HG03432 (cell line): ENCODE measurements around the gene CPSF4.
"Not testable (repeated sequence)": the region's sequence is repeated elsewhere in the genome, so short reads cannot be mapped to it uniquely, and the experiment has no call there.

Source experiments
- ATAC-seq: cut with Tn5 transposase; IDR thresholded peaks from one replicate; pipeline ENCODE4 v1.9.1; 2021; ENCODE audit warnings: mild to moderate bottlenecking, moderate library complexity; ENCODE audit not compliant: unreplicated experiment

CPSF4 gene

DNA sequence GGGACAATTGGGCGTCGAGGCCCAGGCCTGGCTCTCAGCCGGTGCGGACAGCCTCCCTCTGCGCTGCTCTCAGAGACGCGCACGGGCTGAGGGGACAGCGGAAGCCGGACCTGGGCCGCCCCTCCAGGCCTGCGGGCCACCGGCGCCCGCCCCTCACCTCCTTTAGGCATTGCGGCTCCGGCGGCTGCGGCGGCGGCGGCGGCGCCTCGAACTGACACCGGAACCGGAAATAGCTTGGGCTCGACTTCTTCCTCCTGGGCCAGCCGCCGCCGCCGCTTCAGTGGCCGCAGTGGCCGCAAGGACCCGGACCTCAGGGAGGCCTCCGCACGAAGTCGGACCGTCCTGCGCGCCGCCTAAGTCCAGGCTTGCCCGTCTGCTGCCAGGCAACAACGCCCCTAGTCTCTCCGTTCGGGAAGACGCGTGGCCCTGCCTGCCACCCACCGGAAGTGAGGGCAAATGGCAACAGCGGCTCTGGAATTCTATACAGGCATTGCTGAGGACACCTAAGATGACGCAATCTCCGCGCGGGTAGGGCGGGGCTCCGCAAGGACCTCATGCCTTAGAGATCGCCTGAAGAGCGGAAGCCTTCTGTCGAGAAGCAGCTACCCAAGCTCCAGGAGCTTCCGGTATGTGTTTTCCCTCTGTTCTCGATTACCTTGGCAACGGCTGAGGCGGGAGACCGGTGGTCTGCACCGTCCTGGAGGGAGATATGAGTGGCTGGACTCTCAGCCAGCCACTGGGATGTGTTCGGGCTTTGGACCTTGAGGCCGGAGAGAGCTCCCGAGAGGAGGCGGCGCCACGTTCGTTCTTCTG lies 30.2 kb upstream of the CPSF4 start, which contains the start of the genes BUD31 and PDAP1:
Gene BUD31 (plus strand): TSS at position 591 of the 813 bp plus-strand sequence. CDS start 2,124 bp downstream, outside the sequence.
Gene PDAP1 (minus strand): TSS at position 219 of the 813 bp plus-strand sequence. CDS start 49 bp downstream, at position 170.
- peak; percentile 81 for ATAC-seq

GRCh38 chr7:99409192-99409572 lies 29.6 kb upstream of the CPSF4 start:
- ATAC-seq = no peak

GRCh38 chr7:99409806-99410205 lies 28.9 kb upstream of the CPSF4 start:
- ATAC-seq = no peak

DNA sequence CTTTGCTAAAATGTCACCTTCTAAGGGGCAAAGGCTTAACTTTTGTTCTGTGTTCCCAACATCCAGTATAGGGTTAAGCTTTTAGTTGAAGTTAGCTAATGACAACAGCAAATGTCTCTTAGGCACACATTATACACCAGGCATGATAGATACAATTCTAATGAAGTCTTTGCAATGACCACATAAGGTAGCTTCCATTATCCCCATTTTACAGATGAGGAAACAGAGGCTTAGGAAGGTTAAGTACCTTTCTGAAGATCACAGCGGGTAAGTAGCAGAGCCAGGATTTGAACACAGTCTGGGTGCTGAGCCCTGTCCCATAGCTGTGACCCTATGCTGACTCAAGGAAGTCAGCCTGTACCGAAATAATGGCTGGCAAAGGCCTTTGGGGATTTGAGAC lies 28.1 kb upstream of the CPSF4 start:
- ATAC-seq = no peak

- not testable (repeated sequence) for ATAC-seq
Measured at GRCh38 chr7:99415513-99416127, 23.1 kb upstream of the CPSF4 start.

- no peak for ATAC-seq
Measured at GRCh38 chr7:99418260-99418659, 20.5 kb upstream of the CPSF4 start.

- ATAC-seq = no peak
Measured at GRCh38 chr7:99419323-99420021, 19.3 kb upstream of the CPSF4 start.

DNA sequence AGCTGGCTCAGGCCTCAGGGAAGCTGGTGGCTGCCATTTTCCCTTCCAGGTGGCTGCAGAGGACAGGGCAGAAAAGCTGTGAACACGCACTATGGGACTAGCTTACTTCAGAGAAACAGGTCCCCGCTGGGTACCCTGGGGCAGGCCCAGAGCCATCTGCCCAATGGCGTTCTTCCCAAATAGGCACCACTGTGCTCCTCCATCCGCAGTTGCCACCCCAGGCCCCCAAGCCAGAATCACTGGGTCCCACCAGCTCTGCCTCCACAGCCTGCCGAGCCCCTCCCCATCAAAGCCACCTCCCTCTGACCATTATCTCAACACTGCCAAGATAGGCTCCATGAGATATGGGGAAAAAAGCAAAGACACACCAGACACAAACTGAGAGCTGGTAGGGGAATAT lies 18.5 kb upstream of the CPSF4 start:
- ATAC-seq = no peak

GRCh38 chr7:99420986-99421385 lies 17.8 kb upstream of the CPSF4 start:
- ATAC-seq = no peak

DNA sequence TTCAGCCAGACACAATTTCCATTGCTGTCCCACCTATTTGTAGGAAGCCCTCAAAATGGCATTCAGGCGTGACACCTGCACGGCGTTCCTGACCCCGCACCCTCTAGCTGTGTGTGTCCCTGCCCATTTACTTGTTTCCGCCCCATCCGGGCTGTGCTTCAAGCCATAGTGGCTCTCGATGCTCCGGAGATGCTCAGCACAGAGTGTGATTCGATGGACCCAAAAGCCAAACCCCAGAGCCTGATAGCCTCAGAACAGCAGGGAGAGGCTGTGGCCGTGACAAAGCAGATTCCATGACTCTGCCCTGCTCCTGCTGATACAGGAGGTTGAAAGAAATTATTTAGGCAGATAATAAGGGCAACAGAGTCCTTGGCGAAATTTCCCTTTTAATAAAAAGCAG lies 16.6 kb upstream of the CPSF4 start:
- no peak for ATAC-seq

- ATAC-seq = no peak
Measured at GRCh38 chr7:99422625-99423024, 16.1 kb upstream of the CPSF4 start.

- no peak for ATAC-seq
Measured at GRCh38 chr7:99424932-99425730, 13.6 kb upstream of the CPSF4 start.

DNA sequence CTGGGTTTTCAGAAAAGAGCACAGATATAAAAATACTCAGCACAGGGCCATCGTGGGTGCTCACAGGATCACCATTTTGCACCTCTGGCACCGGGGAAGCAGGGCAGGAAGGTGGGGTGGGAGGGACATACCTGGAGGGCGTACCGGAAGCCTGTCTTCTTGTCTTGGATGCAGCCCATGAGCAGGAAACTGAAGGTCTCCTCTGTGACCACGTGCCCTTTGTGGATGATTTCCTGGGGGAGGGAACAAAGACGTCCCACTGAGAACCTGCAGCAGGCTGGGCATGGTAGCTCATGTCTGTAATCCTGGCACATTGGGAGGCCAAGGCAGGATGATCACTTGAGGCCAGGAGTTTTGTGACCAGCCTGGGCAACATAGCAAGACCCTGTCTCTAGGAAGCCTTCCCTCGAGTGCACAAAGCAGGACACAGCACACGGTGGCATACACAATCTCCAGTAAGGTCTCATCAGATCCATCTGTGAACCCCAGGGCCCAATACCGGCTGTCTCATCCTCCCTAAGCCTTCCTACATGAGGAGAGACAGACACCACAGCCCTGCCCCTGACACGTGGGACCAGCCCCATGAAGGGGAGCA lies 9.7 kb upstream of the CPSF4 start:
- ATAC-seq = no peak

DNA sequence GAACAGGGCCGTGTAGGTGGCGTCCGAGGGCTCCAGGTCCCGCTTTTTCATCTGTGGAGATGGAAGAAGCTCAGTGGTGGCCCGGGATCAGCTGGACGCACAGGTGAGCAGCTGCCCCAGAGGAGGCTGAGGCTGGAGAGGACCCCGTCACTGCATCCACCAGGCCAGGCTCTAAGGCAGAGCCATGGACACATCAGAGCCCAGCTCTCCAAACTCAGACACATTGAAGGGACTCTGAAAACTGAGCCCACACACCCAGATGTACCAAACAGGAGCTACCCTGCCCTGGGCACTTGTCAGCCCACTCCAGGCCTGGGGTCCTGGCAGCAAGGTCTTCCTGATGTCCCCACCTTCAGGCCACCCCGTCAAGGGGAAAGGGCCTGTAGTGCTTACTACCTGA lies 9.0 kb upstream of the CPSF4 start:
- no peak for ATAC-seq

- ATAC-seq = not testable (repeated sequence)
Measured at GRCh38 chr7:99431756-99432540, 6.8 kb upstream of the CPSF4 start.

DNA sequence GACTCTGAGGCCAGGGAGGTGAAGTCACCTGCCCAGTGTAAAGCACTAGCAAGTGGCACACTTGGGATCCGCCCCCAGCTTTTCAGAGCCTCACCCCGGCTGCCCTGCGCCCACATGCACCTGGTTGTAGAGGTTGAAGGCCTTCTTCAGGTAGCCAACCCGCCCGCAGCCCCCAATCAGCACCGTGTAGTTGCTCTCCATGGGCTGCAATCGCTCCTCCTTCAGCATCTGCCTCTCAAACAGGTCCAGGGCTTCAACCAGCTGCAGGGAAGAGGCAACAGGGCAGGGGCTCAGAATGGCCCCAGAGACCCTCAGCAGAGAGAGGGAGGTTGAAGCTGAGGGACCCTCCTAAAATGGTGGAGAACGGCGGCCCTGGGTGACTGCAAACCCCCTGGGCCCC lies 5.6 kb upstream of the CPSF4 start:
- no peak for ATAC-seq

DNA sequence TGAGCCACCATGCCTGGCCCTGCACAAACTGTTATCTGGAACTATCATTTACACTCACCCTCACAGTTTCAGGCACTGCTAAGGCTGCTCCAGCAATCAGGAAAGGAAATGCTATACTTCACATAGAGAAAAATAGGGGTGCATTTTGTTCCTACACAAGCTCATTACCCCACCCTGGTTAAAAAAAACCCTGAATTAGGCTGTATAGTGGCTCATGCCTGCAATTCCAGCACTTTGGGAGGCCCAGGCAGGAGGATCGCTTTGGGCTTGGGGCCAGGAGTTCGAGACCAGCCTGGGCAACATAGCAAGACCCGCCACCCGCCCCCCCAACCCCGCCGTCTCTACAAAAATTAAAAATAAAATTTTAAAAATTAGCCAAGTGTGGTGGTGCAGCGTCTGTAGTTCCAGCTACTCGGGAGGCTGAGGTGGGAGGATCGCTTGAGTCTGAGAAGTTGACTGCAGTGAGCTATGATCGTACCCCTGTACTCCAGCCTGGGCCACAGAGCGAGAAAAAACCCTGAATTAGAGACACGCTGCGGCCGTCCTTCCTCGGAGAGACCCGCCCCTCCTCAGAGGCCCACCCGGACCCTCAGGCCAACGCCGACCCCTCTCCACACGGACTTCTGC lies 684 bp upstream of the CPSF4 start:
- peak; percentile 5 for ATAC-seq

DNA sequence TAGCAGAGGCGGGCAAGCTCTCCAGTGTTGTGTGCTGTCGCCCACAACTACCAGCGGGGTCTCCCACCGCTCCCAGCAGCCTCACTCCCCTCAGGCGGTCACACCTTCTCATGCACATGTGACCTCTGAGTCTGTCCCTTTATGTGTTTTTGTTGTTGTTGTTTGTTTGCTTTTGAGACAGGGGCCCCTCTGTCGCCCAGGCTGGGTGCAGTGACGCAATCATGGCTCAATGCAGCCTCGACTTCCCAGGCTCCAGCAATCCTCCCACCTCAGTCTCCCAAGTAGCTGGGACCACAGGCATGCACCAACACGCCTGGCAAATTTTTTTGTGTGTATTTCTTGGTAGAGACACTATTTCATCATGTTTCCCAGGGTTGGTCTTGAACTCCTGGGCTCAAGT lies 1.5 kb downstream of the CPSF4 start:
- ATAC-seq = no peak

- no peak for ATAC-seq
Measured at GRCh38 chr7:99446096-99446495, 7.4 kb downstream of the CPSF4 start.
